Measurements from ENCODE around the gene OR2T2.
"Not testable (repeated sequence)": the region's sequence is repeated elsewhere in the genome, so short reads cannot be mapped to it uniquely, and the experiment has no call there.

The OR2T2 gene

GRCh38 chr1:248453619-248454018, 8.2 kb downstream of the OR2T2 start:
- not testable (repeated sequence) for DNase-seq

GRCh38 chr1:248455045-248455444, 9.6 kb downstream of the OR2T2 start:
- DNase-seq = not testable (repeated sequence)

- not testable (repeated sequence) for DNase-seq
Observed at GRCh38 chr1:248456635-248457034, 11.2 kb downstream of the OR2T2 start.

GRCh38 chr1:248459117-248459516, 13.7 kb downstream of the OR2T2 start:
- DNase-seq = not testable (repeated sequence)

- DNase-seq = no peak
Observed at GRCh38 chr1:248471154-248471553, 25.7 kb downstream of the OR2T2 start.

- DNase-seq = not testable (repeated sequence)
Observed at GRCh38 chr1:248472111-248472510, 26.7 kb downstream of the OR2T2 start.

- DNase-seq = not testable (repeated sequence)
Observed at GRCh38 chr1:248473051-248473450, 27.6 kb downstream of the OR2T2 start, which contains the start of gene OR2T3. TSS of gene OR2T3 (plus strand) at chr1:248473351. CDS start at chr1:248473351, 0 bp downstream.

- DNase-seq = not testable (repeated sequence)
Observed at GRCh38 chr1:248475660-248476059, 30.2 kb downstream of the OR2T2 start.

GRCh38 chr1:248481686-248482579, 36.5 kb downstream of the OR2T2 start:
- peak; percentile 9 for DNase-seq

GRCh38 chr1:248488289-248488688, 42.9 kb downstream of the OR2T2 start, which contains the start of gene OR2T5:
TSS of gene OR2T5 (plus strand) at chr1:248488589. CDS start at chr1:248488589, 0 bp downstream.
- DNase-seq = not testable (repeated sequence)

- not testable (repeated sequence) for DNase-seq
Observed at GRCh38 chr1:248496661-248497060, 51.2 kb downstream of the OR2T2 start.

- DNase-seq = not testable (repeated sequence)
Observed at GRCh38 chr1:248500305-248501035, 55.0 kb downstream of the OR2T2 start.

Data from activated CD4-positive, alpha-beta T cell treated with anti-CD3 and anti-CD28 coated beads for 1 hour (primary cell).